ENCODE results near the gene HDAC4. TPM values are rescaled to one million over a fixed set of nuclear protein-coding genes. Genes with fewer than 3 reads are reported as not detected.

HDAC4 gene
- total RNA-seq, 1 experiment from 2014 or later = 16.0 TPM

DNA sequence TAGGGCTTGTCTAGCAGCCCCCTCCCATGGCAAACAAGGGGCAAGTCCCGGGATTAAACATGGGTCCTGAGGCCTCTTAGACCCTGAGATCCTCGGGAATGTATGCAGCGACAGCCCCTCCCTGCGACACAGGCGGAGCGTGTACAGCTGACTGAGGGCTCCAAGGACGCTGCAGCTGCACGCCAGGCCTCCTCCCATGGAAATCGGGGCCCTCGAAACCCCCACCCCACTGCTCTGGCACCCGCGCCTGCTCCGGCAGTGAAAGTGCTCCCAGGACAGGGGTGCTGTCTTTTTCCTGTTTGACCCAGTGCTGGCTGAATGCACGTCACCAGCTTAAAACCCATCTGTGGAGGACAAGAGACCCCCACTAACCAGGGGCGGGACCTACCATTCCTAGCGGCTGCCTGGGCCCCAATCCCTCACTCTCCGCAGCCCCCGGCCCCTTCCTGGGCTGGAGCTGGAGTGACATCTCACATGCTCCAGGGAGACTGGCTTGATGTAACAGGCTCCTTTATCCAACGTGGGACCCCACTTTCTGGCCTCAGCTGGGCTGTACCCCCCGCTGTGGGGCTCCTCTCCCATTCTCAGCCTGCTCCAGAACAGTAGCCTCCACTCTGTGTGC is 305.2 kb downstream of the HDAC4 start:
- no peak for DNase-seq (ENCODE audit: low spot score)

DNA sequence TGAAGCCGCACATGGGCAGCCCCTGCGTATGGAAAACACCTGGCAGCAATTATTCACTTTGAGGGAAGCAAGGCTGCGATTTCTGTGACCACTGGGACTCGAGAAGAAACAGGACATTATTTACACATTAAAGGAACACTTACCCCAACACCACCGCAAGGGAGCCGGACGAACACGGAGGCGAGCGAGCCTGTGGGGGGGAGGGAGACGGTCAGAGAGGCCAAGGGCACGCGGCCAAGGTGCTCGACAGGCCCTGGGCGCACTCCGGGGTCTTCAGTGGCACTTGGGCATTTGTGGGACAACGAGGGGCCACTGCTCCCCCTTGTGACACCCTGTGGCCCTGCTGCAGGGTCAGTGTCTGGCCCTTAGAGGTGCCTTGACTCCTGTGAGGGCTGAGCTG is 306.0 kb downstream of the HDAC4 start:
- no peak for DNase-seq (ENCODE audit: low spot score)

DNA sequence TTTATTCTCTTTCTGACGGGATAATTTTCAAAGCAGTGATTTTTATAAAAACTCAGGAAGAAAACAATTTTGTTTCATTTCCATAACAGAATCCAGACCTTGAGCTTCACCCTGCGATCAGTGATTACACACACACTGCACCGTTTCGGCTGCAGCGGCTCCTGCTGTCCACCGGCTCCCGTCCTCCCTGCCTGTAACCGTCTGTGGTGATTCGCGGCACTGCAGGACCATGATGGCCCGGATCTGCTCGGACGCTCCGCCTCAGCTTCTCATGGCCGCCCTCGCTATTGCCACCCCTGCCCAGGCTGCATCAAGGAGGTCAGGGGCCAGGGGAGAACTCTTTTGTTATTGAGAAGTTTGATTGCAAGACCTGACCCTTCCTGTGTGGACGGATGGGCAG is 306.9 kb downstream of the HDAC4 start:
- no peak for DNase-seq (ENCODE audit: low spot score)

DNA sequence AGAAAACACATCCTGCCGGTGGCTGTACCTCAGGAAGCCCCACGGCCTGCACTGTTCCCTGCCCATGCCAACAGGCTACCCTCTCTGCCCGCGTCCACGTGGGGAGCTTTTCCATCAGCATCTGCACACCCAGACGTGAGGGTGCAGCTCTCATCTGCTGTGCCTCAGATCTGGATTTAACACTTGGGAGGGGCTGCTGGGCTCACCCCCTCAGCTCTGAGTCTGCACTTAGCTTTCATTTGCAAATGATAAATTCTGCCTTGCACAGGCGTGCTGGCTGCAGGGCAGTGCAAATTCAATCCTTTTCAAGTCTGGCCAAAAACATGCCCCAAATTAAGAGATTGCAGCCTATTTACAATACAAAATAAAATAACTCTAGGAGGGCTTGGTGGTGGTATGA is 307.3 kb downstream of the HDAC4 start:
- no peak for DNase-seq (ENCODE audit: low spot score)

DNA sequence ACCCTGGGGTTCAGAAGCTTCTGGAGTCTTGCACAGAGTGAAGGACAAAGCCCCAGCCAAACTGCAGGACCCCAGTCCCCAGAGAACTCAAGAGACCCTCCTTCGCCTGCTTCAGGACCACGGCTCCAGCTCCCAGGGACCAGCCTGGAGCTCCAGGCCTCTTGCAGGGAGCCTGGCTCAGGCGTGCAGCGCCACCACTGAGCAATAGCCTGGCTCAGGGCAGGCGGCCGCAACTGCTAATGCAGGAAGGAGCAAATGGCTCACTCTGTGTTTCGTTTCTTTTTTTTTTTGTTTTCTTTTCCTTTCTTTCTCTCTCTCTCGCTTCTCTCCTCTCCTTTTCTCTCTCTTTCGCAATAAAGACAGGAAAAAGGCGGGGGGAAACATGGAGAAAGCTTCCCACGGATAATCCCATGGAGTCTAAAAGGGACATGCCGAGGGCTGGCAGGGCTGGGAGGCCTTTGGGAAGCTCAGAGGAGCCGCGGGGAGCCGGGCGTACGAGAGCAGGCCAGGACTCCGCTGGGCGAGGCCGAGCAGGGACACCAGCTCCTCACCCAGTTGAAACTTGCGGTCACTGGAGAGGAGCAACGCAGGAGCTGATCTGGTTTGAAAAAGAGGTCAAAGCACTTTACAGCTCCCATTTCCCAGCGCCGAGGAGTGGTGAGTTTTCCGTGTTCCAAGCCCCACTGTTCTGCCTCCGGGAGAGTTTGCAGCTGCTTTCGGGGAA is 308.1 kb downstream of the HDAC4 start:
- no peak for DNase-seq (ENCODE audit: low spot score)

DNA sequence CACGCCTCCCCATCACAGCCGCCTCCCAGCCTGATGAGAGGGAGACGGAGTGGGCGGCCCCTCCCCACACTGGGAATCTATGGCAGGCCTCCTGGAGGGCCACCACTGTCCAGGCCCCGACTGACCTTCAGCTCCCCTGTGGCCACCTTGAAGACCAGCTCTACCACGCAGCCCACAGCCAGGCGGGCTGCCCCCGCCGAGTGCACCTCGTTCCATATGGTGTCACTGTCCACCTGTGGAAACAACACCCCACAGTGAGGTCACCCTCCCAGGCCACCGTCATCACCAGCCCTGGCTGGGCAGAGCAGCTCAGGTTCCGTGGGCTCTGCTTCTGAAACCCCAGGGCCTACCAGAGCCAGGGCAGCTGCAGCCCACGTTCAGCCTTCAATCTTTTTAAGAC is 310.9 kb downstream of the HDAC4 start:
- no peak for DNase-seq (ENCODE audit: low spot score)

DNA sequence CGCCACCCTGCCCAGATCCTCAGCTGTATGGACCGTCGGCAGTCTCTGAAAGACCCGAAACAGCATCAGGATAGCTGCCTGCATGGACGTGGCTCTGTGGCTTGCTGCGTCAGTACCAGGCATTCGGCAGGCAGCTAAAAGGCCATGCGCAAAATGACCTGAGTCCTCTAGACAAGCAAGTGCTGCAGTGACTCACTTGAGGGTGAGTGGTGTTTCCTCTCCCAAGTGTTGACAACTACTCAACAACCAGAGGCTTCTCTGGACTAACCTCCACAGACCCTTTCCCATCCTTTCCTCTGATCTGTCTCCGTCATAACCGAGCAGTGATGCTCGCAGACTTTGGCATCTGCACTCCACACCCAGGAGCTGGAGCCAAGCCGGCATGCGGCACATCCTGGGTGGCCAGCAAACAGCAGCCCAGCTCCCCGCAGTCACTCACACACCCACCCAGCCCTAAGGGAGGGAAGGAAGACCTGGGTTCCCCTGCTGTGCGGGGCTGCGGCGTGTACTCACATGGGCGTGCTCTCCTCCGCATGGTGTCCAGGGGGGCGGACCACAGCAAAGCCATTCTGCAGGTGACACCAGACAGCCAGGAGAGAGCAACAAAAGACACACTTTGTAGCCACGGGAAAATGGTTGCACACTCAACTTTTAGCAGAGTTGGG is 313.6 kb downstream of the HDAC4 start:
- no peak for DNase-seq (ENCODE audit: low spot score)

DNA sequence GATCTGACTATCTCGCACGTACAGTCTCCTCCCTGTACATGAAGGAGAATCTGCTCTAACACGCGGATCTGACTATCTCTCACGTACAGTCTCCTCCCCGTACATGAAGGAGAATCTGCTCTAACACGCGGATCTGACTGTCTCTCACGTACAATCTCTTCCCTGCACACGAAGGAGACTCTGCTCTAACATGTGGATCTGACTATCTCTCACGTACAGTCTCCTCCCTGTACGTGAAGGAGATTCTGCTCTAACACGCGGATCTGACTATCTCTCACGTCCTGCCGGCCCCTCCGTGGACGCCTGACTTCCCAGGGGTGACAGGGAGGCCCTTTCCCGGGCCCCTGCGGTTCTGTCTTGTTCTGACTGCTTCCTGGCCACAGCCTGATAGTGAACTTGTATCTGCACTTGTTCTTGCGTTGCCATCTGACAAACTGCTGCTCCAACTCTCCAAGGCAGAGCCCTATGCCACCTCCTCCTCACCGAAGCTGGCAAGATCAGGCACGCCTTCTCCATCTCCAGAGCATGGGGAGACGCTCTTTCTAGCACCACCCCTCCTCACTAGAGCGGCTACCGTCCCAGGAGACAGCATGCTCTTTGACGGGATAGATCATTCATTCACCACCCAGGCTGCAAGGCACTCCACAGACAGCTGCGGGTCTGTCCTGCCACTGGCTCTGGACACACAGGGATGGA is 314.3 kb downstream of the HDAC4 start:
- DNase-seq (ENCODE audit: low spot score) = no peak

DNA sequence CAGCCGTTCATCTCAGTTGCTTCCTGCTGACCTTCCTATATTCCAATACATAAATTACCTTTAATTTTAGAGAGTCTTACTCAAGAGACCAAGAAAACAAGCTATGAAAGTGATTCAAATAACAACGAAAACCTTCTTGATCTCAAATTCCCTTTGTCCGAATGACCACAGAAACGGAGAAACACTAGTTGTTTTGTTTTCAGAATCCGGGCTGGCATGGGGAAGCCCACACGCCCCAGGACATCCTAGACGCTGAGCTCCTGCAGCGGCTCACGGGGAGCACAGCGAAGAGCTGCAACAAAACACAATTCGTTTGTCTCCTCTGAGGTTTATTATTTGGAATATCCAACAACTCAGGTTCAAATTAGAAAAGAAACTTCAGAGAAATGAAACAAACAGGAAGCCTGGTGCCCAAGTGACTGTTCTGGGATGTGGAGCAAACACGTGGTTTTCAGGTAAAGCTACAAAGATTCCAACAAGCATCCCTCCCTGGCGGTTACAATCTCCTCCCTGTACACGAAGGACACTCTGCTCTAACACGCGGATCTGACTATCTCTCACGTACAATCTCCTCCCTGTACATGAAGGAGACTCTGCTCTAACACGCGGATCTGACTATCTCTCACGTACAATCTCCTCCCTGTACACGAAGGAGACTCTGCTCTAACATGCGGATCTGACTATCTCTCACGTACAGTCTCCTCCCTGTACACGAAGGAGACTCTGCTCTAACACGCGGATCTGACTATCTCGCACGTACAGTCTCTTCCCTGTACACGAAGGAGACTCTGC is 315.4 kb downstream of the HDAC4 start:
- no peak for DNase-seq (ENCODE audit: low spot score)

DNA sequence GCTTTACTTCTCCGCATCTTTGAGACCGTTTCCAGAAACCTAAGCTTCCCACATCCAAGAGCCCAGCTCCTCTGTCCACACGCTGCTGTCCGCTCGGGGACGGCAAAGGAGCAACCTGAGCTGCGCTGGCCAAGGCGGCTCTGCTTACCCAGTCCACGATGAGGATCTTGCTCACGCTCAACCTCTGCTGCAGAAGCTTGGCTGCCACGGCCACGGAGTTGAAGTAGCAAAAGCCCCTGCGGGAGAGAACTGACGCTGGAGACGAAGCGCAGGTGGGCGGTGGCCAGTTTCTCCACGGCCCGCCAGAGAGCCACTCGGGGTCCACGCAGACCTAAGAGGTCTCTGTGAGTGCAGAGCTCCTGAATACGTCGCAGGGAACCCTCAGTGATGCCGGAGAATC is 316.8 kb downstream of the HDAC4 start:
- DNase-seq (ENCODE audit: low spot score) = no peak

DNA sequence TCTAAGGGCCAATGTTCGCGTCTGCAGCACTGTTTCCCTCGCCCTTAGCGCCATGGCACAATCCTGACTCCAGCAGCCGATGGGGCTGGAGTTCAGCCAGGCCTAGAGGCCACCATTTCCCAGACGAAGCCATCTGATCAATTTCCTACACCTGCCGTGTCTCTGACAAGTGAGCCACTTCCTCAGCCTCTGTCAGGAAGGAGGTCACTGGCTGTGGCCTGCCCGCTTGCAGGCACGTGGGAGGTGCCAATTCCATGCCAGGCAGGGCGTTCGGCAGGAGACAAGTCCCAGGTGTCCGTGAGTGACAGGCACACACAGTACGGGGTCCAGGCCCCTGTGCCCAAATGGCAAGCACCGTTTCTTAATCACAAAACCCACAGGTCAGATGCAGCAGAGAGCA is 318.4 kb downstream of the HDAC4 start:
- DNase-seq (ENCODE audit: low spot score) = no peak

DNA sequence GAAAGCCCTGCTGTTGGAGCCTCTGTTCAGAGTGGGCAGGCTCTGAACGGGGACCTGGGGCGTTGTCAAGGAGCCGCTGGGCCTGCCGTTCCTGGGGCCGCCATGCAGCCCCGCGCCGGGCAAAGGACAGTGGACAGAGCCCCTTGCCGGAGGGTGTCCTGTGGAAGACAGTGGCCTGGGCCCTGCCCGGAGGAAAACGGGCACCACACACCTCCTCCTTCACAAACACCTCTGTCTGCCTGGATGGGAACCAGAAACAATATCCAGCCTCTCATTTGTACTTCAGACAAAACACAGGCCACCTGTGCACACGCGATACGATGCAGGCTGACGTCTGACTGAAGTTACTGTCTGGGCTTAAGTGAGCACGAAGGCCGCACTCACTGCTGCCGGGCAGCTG is 319.2 kb downstream of the HDAC4 start:
- no peak for DNase-seq (ENCODE audit: low spot score)

DNA sequence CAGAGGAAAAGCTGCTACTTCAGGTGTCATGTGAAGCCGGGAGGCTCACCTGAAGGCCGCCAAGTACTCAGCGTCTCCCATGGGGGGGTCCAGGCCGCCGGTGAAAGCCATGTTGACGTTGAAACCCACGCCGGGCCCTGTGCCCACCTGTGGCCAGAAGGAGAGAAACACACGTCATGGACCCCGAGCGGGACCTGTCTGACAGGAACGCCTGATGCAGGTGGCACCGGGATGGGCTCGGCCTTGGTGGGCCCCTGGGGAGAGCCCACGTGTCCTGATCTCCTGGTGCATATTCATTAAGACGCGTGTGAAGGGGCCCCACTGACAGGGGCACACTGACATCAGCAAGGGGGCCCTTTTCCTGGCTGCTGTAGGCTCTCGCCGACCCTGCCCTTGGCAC is 319.8 kb downstream of the HDAC4 start:
- no peak for DNase-seq (ENCODE audit: low spot score)

DNA sequence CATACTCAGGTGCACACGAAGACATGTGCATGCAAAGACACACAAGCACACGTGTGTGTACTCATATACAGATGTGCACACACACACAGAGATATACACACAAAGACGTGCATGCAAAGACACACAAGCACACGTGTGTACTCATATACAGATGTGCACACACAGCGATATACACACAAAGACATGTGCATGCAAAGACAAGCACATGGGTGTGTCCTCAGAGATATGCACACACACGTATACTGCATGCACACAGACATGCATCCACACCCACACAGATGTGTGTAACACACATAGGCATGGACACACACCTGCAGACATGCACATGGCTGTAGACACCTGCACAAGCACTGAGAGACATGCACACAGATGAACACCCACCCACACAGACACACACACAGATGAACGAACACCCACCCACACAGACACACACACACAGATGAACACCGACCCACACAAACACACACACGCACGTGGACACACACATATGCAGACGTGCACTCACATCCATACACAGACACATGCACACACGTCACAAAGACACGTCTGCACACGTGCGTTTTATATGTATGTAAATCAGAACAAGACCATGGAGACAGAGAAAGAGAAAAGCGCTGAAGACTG is 321.0 kb downstream of the HDAC4 start:
- no peak for DNase-seq (ENCODE audit: low spot score)

DNA sequence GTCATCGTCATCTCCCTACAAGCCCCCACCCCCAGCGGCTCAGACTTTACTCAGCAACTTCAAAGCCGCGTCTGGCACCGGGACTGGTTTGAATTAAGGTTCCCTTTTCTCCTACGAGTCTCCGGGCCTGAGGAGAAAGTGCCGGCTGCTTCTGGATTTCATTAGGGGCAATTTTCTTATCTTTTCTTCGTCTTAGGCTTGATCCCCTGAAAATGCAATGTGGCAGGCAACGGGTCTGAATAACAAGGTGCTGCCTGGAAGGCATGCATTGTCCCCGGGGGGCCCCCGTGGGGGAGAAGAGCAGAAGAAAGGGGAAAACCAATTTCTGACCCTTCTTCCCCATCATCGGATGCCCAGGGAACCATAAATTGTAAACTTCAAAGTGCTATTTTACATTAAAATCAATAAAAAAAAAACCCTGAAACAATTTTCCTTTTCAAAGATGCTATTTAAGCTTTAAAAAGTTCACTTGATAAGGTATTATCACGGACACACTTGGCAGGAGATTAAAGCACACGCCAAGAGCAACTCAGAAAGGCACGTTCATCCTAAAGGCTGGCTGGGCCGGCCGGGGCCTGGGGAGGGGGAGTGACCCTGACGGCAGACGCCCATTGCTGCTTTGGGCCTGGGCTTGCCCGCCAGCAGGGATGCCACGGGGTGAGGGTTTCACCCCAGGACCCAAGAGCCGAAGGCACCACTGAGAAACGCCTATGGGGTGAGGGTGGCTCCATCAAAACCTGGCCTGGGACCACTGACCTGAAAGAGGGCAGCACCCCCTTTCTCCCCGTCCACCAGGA is 322.5 kb downstream of the HDAC4 start:
- no peak for DNase-seq (ENCODE audit: low spot score)

DNA sequence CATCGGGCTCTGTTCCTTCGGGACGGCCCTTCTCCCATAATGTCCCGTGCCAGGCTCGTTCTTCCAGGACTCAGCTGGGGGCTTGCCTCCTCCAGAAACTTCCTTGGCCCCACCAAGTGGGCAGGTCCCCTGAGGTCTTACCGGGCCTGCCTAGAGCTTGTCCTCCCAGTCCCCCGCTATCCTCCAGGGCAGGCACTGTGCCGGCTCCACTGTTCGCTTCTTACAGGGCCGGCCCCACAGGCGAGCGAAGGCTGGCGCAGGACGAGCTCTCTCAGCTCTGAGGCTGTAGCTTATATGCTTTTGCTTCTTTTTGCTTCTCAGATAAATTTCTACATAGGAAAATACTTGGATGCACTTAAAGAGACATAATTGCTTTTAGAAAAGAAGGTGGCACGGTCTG is 323.6 kb downstream of the HDAC4 start:
- no peak for DNase-seq (ENCODE audit: low spot score)

DNA sequence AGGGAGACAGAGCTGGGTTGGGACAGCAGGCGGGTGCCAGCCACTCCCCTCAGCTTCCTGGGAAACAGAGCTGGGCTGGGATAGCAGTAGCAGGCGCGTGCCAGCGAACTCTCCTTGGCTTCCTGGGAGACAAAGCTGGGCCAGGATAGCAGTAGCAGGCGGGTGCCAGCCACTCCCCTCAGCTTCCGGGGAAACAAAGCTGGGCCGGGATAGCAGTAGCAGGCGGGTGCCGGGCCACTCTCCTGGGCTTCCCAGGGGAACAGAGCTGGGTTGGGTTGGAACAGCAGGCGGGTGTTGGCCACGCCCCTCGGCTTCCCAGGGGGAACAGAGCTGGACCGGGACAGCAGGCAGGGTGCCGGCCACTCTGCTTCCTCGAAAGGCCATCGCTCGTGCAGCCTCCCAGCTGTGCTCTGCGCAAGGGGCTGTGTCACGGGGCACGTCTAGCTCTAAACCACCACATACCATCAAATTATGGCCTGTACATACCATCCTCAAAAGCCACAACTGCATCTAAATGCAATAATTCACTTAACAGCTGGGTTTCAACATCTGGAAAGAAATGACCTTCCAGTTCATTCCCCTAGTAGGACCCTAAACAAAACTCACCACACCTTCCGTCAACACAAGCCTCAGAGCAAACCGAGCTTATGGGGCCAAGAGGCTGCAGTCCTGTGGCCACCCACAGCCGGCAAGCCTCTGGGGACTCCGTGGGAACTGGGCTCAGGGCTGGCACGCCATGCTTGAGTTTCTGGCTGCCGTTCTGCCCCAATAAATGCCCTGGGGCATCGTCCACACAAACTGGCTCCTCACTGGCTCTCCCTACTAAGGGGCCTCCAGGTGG is 324.7 kb downstream of the HDAC4 start:
- no peak for DNase-seq (ENCODE audit: low spot score)

DNA sequence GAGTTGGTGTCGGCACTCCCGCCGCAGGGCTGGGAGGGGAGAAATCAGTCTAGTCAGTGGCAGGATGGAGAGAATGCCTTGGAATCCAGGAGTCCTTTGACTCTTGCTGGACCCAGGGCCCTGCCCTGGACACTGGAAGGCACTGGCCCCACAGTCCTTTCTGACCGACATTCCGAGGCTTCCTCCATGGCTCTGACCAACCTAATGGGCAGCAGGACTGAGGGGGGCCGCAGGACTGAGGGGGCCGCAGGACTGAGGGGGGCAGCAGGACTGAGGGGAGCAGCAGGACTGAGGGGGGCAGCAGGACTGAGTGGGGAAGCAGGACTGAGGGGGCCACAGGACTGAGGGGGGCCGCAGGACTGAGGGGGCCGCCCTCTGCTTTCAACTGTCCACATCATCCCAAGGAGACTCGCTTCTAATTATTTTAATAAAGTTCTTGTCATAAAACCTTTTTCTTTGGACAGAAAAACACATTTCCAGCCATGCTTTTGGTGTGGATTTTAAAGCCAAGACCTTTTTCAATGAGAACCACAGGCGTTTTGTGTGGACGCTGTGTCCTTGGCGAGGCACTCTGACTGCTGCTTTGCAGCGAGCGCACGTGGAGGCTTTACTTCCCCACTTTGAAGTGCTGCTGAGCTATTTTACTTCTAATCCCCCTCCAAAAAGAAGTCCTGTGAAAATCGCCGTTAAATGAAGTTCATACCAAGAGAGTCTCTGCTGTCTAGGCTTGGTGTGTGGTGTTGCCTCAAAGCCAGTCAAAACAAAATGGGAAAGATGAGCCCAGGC is 326.9 kb downstream of the HDAC4 start:
- no peak for DNase-seq (ENCODE audit: low spot score)

DNA sequence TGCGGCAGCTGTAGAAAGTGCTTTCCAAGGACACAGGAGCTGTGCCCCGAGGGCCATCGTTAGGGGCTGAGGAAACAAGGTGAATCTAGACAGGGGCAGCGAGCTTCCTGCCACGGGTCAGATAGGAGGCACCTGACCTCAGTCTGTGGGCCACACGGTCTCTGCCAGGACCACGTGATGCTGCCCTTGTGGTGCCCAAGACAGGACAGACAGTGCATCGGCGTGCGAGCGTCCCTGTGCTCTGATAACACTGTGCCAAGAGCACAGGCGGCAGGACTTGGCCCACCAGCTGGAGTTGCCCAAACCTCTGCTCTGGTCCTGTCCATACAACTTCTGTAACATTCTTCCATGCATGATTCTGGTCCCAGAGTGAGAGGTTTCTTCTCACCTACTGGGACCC is 327.6 kb downstream of the HDAC4 start:
- no peak for DNase-seq (ENCODE audit: low spot score)

Data from HT-29 (cell line).